Choroid plexus epithelial cell (primary cell): ENCODE data around the gene TNFRSF8.

Experiments
- DNase-seq: peaks from one replicate; pipeline ENCODE4 v3.0.0-alpha.2; 2010; ENCODE audit warnings: low read depth
- H3K4me3 ChIP-seq: 2 replicates; pipeline ENCODE4 v1.5.1; 2011; ENCODE audit warnings: low read depth, mild to moderate bottlenecking, control low read depth, low read length, moderate library complexity
- TF ChIP-seq, protein P1 (sequence below): conservative IDR thresholded peaks from 2 replicates; pipeline ENCODE4 v1.5.1; 2011; ENCODE audit warnings: low read depth, mild to moderate bottlenecking, control low read depth, inconsistent platforms, low read length, moderate library complexity

The TNFRSF8 gene

GRCh38 chr1:12136916-12137610 is 74.0 kb downstream of the TNFRSF8 start:
- TF ChIP-seq, protein P1, sequence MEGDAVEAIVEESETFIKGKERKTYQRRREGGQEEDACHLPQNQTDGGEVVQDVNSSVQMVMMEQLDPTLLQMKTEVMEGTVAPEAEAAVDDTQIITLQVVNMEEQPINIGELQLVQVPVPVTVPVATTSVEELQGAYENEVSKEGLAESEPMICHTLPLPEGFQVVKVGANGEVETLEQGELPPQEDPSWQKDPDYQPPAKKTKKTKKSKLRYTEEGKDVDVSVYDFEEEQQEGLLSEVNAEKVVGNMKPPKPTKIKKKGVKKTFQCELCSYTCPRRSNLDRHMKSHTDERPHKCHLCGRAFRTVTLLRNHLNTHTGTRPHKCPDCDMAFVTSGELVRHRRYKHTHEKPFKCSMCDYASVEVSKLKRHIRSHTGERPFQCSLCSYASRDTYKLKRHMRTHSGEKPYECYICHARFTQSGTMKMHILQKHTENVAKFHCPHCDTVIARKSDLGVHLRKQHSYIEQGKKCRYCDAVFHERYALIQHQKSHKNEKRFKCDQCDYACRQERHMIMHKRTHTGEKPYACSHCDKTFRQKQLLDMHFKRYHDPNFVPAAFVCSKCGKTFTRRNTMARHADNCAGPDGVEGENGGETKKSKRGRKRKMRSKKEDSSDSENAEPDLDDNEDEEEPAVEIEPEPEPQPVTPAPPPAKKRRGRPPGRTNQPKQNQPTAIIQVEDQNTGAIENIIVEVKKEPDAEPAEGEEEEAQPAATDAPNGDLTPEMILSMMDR: no peak
- H3K4me3 ChIP-seq: no peak overlapping the region
- no peak for DNase-seq

GRCh38 chr1:12138196-12139168 is 75.4 kb downstream of the TNFRSF8 start:
- TF ChIP-seq, protein P1: no peak
- no peak for DNase-seq
- no peak overlapping the region for H3K4me3 ChIP-seq

DNA sequence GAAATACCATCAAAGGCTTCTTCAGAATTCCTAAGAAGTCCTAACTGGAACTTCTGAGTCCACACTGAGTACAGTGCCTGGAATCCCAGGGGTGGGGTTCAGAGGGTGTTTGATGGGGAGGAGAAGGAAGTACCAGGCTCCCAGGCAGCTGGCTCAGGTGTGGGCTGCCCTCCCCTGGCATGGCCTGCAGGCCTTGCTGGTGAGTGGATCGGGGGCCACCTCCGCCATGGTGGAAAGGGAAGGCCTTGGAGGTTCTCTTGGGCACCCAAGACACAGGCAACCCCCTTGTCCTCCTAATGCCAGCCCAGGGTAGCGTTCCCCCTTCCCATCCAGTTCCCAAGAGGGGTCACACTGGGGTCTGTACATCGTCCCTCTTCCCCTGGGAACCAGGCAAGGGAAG is 76.9 kb downstream of the TNFRSF8 start:
- TF ChIP-seq, protein P1: no peak
- DNase-seq: no peak
- no peak overlapping the region for H3K4me3 ChIP-seq

- H3K4me3 ChIP-seq: no peak overlapping the region
- TF ChIP-seq, protein P1: no peak
- DNase-seq: no peak
Measured at GRCh38 chr1:12140515-12141162, 77.5 kb downstream of the TNFRSF8 start.

DNA sequence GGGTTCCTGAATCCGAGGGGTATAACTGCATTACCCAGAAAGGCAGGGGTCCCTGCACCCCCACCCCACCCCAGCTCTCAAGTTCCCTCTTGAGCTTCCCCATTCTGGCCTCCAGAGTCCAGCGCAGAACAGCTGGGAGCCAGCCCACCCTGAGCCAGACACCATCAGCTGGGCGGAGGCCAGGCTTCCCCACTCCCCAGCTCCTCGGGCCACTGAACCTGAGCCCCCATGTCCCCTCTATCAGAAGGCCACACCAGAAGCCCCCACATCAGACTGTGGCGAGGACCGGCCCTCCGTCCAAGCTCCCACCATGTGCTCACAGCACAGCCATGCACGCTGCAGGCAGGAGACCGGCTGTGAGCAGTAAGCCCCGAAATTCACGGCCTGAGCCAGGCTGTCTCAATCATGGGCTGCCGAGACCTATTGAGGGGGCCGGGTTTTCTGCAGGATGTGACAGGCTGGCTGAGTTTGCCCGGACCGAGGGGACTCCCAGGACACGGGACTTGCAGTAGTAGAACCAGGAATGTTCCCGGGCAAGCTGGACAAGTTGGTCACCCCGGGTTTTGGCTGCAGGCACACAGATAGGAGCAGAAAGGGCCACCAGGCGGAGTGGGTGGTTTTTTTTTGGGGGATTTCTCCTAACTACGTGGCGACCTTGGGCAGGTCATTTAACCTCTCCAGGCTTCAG is 78.2 kb downstream of the TNFRSF8 start:
- no peak for DNase-seq
- no peak overlapping the region for H3K4me3 ChIP-seq
- TF ChIP-seq, protein P1: no peak

GRCh38 chr1:12142141-12142823 is 79.2 kb downstream of the TNFRSF8 start:
- DNase-seq: no peak
- no peak overlapping the region for H3K4me3 ChIP-seq
- TF ChIP-seq, protein P1: no peak
